Thoracic aorta (tissue), 2 donors: ENCODE data around the gene WFDC1. TPM values are rescaled to one million over a fixed set of nuclear protein-coding genes. Genes with fewer than 3 reads are reported as not detected.

Experiments used
- ATAC-seq: fragments of 150-250 bp; one replicate; pipeline ENCODE4 v1.8.0; 2017; ENCODE audit warnings: low read depth; ENCODE audit not compliant: insufficient number of reproducible peaks, low FRiP score
- DNase-seq: peaks from one replicate; pipeline ENCODE4 v3.0.0-alpha.2; 2020; ENCODE audit warnings: low spot score
- H3K27ac ChIP-seq, 2 donors: fragments of 200-600 bp; sonication (generic); 1 replicate in 1 of 2; 2 replicates in 1 of 2; pipeline ENCODE4 v1.5.1; 2016; ENCODE audit warnings: mild to moderate bottlenecking in 2 of 2, moderate library complexity in 2 of 2
- H3K27me3 ChIP-seq: fragments of 200-600 bp; sonication (generic); replicated peaks from 2 replicates; pipeline ENCODE4 v1.6.0; 2016; ENCODE audit warnings: mild to moderate bottlenecking; ENCODE audit not compliant: insufficient read depth
- H3K36me3 ChIP-seq: fragments of 200-600 bp; sonication (generic); one replicate; pipeline ENCODE4 v1.5.1; 2016
- H3K4me1 ChIP-seq, 2 donors: fragments of 200-600 bp; sonication (generic); 1 replicate in 1 of 2; 2 replicates in 1 of 2; pipeline versions ENCODE4 v1.5.1 to v1.6.0; 2016; ENCODE audit warnings: low read depth in 2 of 2, mild to moderate bottlenecking in 1 of 2; ENCODE audit not compliant: control insufficient read depth in 1 of 2
- H3K4me3 ChIP-seq: fragments of 200-600 bp; sonication (generic); 2 replicates; pipeline ENCODE4 v1.5.1; 2016; ENCODE audit warnings: mild to moderate bottlenecking
- H3K9me3 ChIP-seq: fragments of 200-600 bp; sonication (generic); 2 replicates; pipeline ENCODE4 v1.5.1; 2016
- CTCF ChIP-seq: fragments of 200-600 bp; sonication (generic); IDR thresholded peaks from one replicate; pipeline ENCODE4 v1.5.1; 2019; ENCODE audit warnings: antibody characterized with exemption
- total RNA-seq, 2 donors: library from RNA; depleted of rRNA; stranded (reverse); fragments of >200 nt; gene quantifications; one replicate each; pipeline versions ENCODE4 v1.1.0 to v1.2.3, GENCODE V29; 2016

Gene WFDC1
- total RNA-seq, 2 donors from 2014 or later: 4.6 to 203 TPM

GRCh38 chr16:84370723-84371552 is 76.3 kb downstream of the WFDC1 start:
- ATAC-seq: no peak
- Histone ChIP-seq H3K4me3 (no peak overlapping the region), H3K9me3 (no peaks in the 10 kb centered on the region), H3K27ac (no peak overlapping the region), H3K4me1 (no peaks in the 10 kb centered on the region), H3K27me3 (no peaks in the 10 kb centered on the region), H3K36me3 (no peaks in the 10 kb centered on the region)
- no peak for DNase-seq
- no peak for TF ChIP-seq CTCF

- H3K4me1 ChIP-seq: no peaks in the 10 kb centered on the region
- H3K27me3 ChIP-seq: no peaks in the 10 kb centered on the region
- no peaks in the 10 kb centered on the region for H3K36me3 ChIP-seq
- no peak for DNase-seq
- H3K4me3 ChIP-seq: no peak overlapping the region
- no peaks in the 10 kb centered on the region for H3K9me3 ChIP-seq
- ATAC-seq: no peak
- no peak for TF ChIP-seq CTCF
- no peak overlapping the region for H3K27ac ChIP-seq
Measured at GRCh38 chr16:84371553-84371865, 76.8 kb downstream of the WFDC1 start.

- DNase-seq (no peak), ATAC-seq (no peak)
- Histone ChIP-seq H3K4me3 (no peak overlapping the region), H3K9me3 (no peaks in the 10 kb centered on the region), H3K27me3 (no peaks in the 10 kb centered on the region), H3K27ac (no peak overlapping the region), H3K36me3 (no peaks in the 10 kb centered on the region), H3K4me1 (no peaks in the 10 kb centered on the region)
- TF ChIP-seq CTCF: no peak
Measured at GRCh38 chr16:84373907-84374489, 79.3 kb downstream of the WFDC1 start.

- Histone ChIP-seq H3K4me1 (no peaks in the 10 kb centered on the region), H3K4me3 (no peak overlapping the region), H3K27ac (no peak overlapping the region), H3K9me3 (no peaks in the 10 kb centered on the region), H3K27me3 (no peaks in the 10 kb centered on the region), H3K36me3 (no peaks in the 10 kb centered on the region)
- DNase-seq: no peak
- ATAC-seq: no peak
- no peak for TF ChIP-seq CTCF
Measured at GRCh38 chr16:84378099-84378498, 83.4 kb downstream of the WFDC1 start.

- H3K36me3 ChIP-seq: no peaks in the 10 kb centered on the region
- DNase-seq (no peak), ATAC-seq (no peak)
- H3K4me3 ChIP-seq: no peak overlapping the region
- no peak overlapping the region for H3K27ac ChIP-seq
- no peaks in the 10 kb centered on the region for H3K4me1 ChIP-seq
- H3K27me3 ChIP-seq: no peaks in the 10 kb centered on the region
- no peak for TF ChIP-seq CTCF
- no peaks in the 10 kb centered on the region for H3K9me3 ChIP-seq
Measured at GRCh38 chr16:84378567-84378966, 83.9 kb downstream of the WFDC1 start.
